ENCODE data around the gene FAM8A1. TPM values are rescaled to one million over a fixed set of nuclear protein-coding genes. Genes with fewer than 3 reads are reported as not detected.

FAM8A1 gene
- total RNA-seq, 4 donors from 2014 or later, result 35.6 to 47.6 (median 36.2) TPM

GRCh38 chr6:17656644-17657043, 56.5 kb downstream of the FAM8A1 start:
- Histone ChIP-seq H3K4me1 (no peaks in the 10 kb centered on the region), H3K36me3 (peaks cover 0 to 69% (median 7%) of the 10 kb centered on the region in 3 donors), H3K9me3 (no peaks in the 10 kb centered on the region), H3K27ac (no peak overlapping the region), H3K4me3 (no peak overlapping the region), H3K27me3 (no peaks in the 10 kb centered on the region)
- WGBS, 2 donors, result 59 to 89% methylated on average over 2 to 3 of the region's 3 CpGs
- TF ChIP-seq EP300 (IDR thresholded peaks at IDR 0.05), result no peak
- TF ChIP-seq CTCF (IDR thresholded peaks at IDR 0.05), result no peak
- no peak for TF ChIP-seq POLR2A (IDR thresholded peaks at IDR 0.05)
- DNase-seq (ENCODE audit: low spot score in 2 of 2), result no peak

Small RNAs within 50 kb of the gene (small RNA-seq; reads per million reads assigned to genes)
- gene RNU6-190P, result not detected
- gene SUMO2P13, result not detected

Other genes with a start within 250 kb of the FAM8A1 start
- 10 to 100 TPM in 1 of 4 donors, 1 to 10 TPM in 3; 4.2 to 11.8 (median 4.8) TPM for gene CAP2, start 206.7 kb upstream of the FAM8A1 start, total RNA-seq
- 10 to 100 TPM; 30.0 to 33.5 (median 33.0) TPM for gene NUP153, start 106.6 kb downstream of the FAM8A1 start, total RNA-seq